ENCODE data around the gene BICC1. TPM values are rescaled to one million over a fixed set of nuclear protein-coding genes. Genes with fewer than 3 reads are reported as not detected.

Gene BICC1
- total RNA-seq, 6 experiments from 2014 or later = 55.6 to 67.7 (median 64.8) TPM

DNA sequence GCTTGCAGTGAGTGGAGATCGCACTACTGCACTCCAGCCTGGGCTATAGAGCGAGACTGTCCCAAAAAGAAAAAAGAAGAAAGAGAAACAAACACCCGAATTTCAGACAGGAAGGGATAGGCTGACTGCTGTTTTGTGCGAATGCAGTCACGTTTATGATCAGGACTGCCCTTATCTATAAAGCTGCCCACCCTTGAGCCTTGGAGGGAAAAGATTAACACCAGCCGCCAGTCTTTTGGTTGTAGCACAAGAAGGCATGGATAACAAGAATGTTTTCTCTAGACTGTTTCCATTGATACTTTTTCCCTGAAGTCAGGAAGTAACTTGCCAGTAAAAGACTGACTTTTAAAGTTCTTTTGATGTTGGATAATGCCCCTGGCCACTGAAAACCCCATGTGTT is 314.0 kb downstream of the BICC1 start:
- Mint-ChIP-seq H3K4me1 (ENCODE audit: low read depth) (peaks cover 31% of the 10 kb centered on the region), H3K27me3 (ENCODE audit: insufficient read depth) (no peaks in the 10 kb centered on the region; the same call in 1 of the 2 replicates), H3K36me3 (ENCODE audit: low read depth) (peaks cover 60% of the 10 kb centered on the region), H3K27ac (no peak overlapping the region; the same call in 1 of the 2 replicates), H3K9me3 (no peaks in the 10 kb centered on the region), H3K4me3 (no peak overlapping the region)
- TF ChIP-seq, protein P1, sequence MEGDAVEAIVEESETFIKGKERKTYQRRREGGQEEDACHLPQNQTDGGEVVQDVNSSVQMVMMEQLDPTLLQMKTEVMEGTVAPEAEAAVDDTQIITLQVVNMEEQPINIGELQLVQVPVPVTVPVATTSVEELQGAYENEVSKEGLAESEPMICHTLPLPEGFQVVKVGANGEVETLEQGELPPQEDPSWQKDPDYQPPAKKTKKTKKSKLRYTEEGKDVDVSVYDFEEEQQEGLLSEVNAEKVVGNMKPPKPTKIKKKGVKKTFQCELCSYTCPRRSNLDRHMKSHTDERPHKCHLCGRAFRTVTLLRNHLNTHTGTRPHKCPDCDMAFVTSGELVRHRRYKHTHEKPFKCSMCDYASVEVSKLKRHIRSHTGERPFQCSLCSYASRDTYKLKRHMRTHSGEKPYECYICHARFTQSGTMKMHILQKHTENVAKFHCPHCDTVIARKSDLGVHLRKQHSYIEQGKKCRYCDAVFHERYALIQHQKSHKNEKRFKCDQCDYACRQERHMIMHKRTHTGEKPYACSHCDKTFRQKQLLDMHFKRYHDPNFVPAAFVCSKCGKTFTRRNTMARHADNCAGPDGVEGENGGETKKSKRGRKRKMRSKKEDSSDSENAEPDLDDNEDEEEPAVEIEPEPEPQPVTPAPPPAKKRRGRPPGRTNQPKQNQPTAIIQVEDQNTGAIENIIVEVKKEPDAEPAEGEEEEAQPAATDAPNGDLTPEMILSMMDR (IDR thresholded peaks at IDR 0.05) = no peak
- DNase-seq = no peak

DNA sequence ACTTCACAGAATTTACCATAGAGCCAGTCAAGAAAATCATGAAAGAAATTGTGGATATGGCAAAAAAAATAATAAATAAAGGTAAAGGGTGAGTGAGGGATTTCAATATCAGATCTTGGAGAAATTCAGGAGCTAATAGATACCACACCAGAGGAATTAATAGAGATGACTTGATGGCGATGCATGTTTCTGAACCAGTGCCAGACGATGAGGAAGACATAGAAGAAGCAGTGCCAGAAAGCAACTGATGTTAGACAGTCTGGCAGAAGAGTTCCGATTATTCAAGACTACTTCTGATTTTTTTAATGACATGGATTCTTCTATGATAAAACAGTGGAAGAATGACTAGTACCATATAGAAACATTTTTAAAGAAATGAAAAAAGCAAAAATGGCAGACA is 314.7 kb downstream of the BICC1 start:
- Mint-ChIP-seq H3K27me3 (ENCODE audit: insufficient read depth) (no peaks in the 10 kb centered on the region; the same call in 1 of the 2 replicates), H3K4me3 (no peak overlapping the region), H3K9me3 (no peaks in the 10 kb centered on the region), H3K4me1 (ENCODE audit: low read depth) (peaks cover 26% of the 10 kb centered on the region), H3K36me3 (ENCODE audit: low read depth) (peaks cover 60% of the 10 kb centered on the region), H3K27ac (no peak overlapping the region; the same call in 1 of the 2 replicates)
- DNase-seq = no peak
- TF ChIP-seq, protein P1 (IDR thresholded peaks at IDR 0.05) = no peak

DNA sequence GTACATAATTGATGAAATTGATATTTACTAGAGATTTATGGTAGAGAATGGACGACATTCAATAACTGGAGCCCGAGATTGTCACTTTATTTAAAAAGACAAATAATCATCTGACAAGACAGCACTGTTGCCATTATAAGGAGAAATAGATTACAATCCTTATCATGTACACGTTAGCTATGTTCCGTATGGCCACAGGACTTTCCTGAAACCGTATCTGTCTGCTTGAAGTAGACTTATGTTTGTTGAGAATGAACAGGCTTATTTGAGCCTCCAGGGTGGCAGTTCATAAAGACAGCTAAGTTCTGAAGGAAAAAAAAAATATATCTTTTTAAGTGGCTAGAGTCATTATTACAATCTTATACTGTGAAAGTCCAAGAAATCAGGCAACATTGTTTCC is 317.2 kb downstream of the BICC1 start:
- TF ChIP-seq, protein P1 (IDR thresholded peaks at IDR 0.05) = no peak
- H3K27ac Mint-ChIP-seq = no peak overlapping the region
- no peaks in the 10 kb centered on the region; the same call in none of the 2 replicates for H3K27me3 Mint-ChIP-seq (ENCODE audit: insufficient read depth)
- DNase-seq = no peak
- H3K36me3 Mint-ChIP-seq (ENCODE audit: low read depth) = peaks cover 51% of the 10 kb centered on the region
- no peak overlapping the region for H3K4me3 Mint-ChIP-seq
- no peaks in the 10 kb centered on the region for H3K9me3 Mint-ChIP-seq
- H3K4me1 Mint-ChIP-seq (ENCODE audit: low read depth) = peaks cover 41% of the 10 kb centered on the region

DNA sequence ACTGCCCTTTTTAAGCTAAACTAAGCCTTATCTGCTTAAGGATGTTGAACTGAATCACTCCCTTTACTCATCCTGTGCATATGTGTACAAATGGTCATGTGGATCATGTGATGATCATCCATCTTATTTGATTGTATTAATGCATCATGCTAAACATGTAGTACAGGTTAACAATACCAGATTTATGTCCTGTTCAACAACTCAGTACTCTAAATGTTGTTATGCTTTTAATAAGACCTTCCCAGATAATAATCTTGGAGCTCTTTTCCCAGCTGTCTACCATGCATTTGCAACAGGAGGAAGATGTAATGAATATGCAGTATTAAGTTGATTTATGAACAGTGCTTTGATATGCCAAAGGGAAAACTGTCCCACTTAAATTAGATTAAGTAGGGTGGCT is 318.0 kb downstream of the BICC1 start:
- Mint-ChIP-seq H3K4me3 (no peak overlapping the region), H3K9me3 (no peaks in the 10 kb centered on the region), H3K4me1 (ENCODE audit: low read depth) (peaks cover 40% of the 10 kb centered on the region), H3K36me3 (ENCODE audit: low read depth) (peaks cover 45% of the 10 kb centered on the region), H3K27me3 (ENCODE audit: insufficient read depth) (no peaks in the 10 kb centered on the region; the same call in none of the 2 replicates), H3K27ac (no peak overlapping the region)
- DNase-seq = no peak
- TF ChIP-seq, protein P1 (IDR thresholded peaks at IDR 0.05) = no peak

DNA sequence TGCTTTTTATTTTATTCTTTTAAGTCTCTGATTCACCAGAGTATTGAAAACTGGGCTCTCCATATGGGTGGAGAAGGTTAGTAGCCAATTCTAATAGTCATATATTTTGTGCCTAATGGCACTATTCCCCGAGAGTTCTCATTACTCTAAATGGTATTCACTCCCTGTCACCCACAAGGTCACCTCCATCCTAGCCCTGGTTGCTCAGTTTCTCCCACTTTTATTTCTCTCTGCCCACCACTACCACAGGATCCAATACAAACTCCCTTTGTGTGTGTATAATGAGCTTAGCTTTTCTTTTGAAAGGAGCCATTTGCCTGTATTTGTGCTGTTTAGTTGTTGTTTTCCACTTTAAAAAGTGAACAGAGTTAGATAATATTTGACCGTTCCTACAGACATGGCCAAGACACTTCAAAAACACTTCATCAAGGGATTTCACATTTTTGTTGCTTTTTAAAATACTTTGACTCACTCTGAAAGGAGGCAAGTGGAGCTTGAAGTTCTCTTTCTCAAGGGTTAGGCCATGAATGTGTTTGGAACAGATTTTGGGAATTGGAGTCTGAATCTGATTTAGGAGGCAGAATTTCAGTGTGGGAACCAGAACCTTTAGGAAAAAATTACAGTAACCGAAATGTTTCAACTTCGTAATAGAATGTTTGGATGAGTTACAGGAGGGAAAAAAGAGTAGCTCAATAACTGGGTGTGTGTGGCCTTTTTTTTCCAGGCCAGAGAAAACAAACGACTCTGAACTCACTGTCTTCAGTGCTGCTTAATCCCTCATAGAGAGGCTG is 321.3 kb downstream of the BICC1 start:
- TF ChIP-seq, protein P1 (IDR thresholded peaks at IDR 0.05) = no peak
- Mint-ChIP-seq H3K9me3 (no peaks in the 10 kb centered on the region), H3K36me3 (ENCODE audit: low read depth) (peaks cover 17% of the 10 kb centered on the region), H3K27me3 (ENCODE audit: insufficient read depth) (peaks cover 6% of the 10 kb centered on the region; the same call in 1 of the 2 replicates), H3K27ac (peak overlapping the region; percentile 27; the same call in 1 of the 2 replicates), H3K4me3 (no peak overlapping the region), H3K4me1 (ENCODE audit: low read depth) (peaks cover 15% of the 10 kb centered on the region)
- DNase-seq = no peak
